Keratinocyte (primary cell): ENCODE measurements around the gene TTC3.

ENCODE experiments used
- CTCF ChIP-seq, 3 experiments: IDR thresholded peaks in 1 of 3; conservative IDR thresholded peaks in 1 of 3; optimal IDR thresholded peaks in 1 of 3; 2 replicates in 2 of 3; 3 replicates in 1 of 3; pipeline versions ENCODE3 to v1.5.1; 2011; ENCODE audit warnings: low read length in 3 of 3, mild to moderate bottlenecking in 3 of 3, moderate library complexity in 2 of 3, control low read depth in 1 of 3, inconsistent platforms in 1 of 3; ENCODE audit not compliant: insufficient read depth in 2 of 3; ENCODE audit errors: extremely low read depth in 1 of 3
- EZH2 ChIP-seq: IDR thresholded peaks from one replicate; pipeline ENCODE4 v1.6.1; 2012; ENCODE audit warnings: inconsistent platforms, mild to moderate bottlenecking, low read length, moderate library complexity

GRCh38 chr21:37208741-37209225 lies 135.7 kb downstream of the TTC3 start:
- TF ChIP-seq CTCF (optimal IDR thresholded peaks at IDR 0.05 in 1 of 3, IDR thresholded peaks at IDR 0.05 in 1 of 3, conservative IDR thresholded peaks at IDR 0.05 in 1 of 3; ENCODE audit: extremely low read depth in 1 of 3, insufficient read depth in 2 of 3, low read length in 3 of 3): no peak
- no peak for TF ChIP-seq EZH2
